Measurements from ENCODE around the gene OSBPL7.

OSBPL7 gene

DNA sequence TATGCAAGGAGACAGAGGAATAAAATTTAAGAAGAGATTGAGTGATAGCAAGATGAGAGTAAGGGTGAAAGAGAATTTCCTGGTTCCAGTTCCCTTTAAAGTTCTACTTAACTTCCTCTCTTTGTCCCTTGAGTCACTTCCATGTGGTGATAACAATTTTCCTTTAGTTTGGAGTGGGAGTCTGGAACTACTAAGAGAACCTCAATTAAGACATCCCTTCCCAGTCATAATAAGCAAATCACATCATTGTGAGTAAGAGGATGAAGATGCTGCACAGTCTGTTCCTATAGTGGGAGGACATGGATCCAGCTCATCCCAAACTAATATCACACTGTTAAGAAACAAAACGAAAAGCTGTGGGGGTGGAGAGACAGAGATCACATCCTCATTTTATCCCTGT is 64.2 kb downstream of the OSBPL7 start:
- no peak for DNase-seq
